NCI-H2107 (cell line): Measurements from ENCODE around the gene KRT15.

Experiments used
- DNase-seq: peaks from one replicate; lab custom pipeline; 2025; lab: John Stamatoyannopoulos, UW

The KRT15 gene

DNA sequence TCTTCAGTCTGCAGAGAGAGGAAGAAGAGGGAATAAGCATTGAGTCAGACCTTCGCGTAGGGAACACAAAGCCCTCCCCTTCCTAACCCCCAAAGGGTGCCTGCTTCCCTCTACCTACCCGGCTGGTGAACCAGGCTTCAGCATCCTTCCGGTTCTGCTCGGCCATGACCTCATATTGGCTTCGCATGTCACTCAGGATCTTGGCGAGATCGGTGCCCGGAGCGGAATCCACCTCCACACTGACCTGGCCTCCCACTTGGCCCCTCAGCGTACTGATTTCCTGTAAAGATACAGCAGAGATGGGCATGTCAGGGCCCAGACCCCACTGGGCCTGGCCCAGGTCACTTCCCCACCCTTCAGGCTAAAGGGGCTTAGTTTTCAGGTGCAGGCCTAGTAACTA is 5.6 kb upstream of the KRT15 start:
- DNase-seq, result no peak

- no peak for DNase-seq
Measured at GRCh38 chr17:41523787-41524186, 5.1 kb upstream of the KRT15 start.

DNA sequence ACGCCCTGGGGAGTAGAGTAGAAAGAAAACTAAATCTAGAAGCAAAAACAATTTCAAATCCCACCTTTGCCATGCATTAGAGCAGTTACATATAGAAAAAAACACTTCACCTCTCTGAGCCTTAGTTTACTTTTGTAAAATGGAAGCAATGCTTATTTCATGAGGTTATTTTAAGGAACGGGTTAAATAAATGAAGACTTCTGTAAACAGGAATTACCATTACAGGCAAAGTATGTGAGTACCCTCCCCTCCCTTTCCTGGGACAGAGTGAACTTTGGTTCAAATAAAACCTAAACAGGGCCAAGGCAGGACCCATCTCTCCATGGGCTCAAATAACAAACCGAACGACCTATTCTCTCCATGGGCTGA is 4.5 kb upstream of the KRT15 start:
- no peak for DNase-seq

DNA sequence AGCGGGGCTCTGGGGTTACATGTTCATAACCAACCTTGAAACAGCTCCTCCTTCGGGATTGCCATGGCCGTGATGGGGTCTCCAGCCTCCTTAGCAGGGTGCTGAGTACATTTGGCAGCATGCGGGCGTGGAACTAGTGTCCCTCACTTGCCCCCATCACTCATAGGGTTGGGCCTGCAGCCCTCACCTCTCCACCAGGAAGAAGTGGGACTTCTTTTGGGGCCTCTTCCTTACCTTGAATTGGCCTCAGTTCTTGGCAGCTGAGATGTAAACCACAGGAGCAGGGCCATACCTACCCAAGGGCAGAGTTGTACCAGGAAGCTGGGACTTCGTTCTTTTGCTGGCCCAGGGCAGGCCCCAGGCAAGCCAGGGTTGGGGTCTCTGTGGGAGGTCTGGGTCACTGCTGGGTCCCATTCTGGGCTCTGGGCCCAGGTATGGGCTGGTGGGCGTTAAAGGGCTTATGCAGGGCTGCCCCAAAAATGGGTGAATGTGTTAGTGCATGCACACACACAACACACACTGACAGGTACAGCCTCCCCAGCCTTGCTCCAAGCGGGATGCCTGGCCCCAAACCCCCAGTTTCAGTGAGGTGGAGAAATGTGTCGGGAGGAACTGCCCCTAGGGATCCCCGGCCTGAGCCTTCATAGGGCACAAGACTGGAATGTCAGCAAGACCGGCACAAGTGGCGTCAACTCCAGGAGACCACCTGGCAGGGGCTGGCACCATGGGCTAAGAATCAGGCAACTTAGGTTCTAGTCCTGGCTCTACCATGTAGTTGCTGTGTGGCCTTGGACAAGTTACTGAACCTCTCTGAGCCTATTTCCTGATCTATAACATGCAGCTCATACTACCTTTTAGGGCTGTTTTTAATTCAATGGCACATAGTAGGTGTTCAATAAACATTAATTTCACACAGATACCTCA is 3.9 kb upstream of the KRT15 start:
- DNase-seq, result no peak

- no peak for DNase-seq
Measured at GRCh38 chr17:41521574-41522261, 3.0 kb upstream of the KRT15 start.

- no peak for DNase-seq
Measured at GRCh38 chr17:41520821-41521521, 2.3 kb upstream of the KRT15 start.

DNA sequence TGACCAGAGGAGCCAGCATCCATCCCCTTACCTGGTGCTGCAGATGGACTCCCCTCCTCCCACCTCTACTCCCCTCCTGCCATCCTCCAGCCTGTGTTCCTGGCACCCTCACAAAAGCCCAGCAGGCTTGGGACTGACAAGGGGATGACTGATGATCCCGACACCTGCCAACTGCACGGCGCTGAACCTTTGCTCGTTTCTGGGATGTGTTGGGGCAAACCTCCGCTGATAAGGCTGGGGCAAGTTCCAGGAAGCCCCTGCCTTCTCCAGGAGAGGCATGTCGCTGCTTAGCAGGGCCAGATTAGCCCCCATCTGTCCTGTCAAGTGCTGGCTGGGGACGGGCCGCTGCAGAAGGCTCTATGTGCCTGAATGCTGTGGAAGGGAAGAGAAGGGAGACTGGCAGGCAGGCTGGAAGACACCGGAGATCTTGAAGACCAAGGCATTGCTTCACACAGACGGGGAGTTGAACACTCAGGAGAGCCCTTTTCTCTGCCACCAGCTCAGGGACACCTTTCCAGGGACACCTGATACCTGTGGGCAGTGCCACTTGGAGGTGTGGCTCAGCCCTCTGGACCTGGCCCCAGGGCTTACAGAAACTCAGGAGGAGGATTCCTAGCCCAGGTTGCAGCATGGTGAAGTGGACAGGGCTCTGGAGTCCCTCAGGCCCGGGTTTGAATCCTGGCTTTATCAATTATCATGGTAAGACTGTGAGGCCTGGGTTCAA is 973 bp upstream of the KRT15 start:
- DNase-seq, result no peak

DNA sequence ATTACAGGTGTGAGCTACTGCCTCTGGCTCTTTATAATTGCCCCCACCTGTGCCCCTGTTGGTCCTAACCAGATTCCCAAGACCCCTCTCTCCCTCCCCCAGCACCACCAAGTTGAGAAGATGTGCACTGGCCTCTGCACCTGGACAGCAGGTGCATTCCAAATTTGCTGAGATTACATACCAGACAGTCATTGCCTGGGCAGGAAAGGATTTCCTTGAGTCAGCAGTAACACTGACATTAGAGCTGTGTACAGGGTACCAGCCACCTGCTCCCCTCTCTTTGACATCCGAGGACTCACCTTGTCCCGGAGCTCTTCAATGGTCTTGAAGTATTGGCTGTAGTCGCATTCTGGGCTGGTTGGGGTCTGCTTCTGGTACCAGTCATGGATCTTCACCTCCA is 659 bp downstream of the KRT15 start:
- no peak for DNase-seq

DNA sequence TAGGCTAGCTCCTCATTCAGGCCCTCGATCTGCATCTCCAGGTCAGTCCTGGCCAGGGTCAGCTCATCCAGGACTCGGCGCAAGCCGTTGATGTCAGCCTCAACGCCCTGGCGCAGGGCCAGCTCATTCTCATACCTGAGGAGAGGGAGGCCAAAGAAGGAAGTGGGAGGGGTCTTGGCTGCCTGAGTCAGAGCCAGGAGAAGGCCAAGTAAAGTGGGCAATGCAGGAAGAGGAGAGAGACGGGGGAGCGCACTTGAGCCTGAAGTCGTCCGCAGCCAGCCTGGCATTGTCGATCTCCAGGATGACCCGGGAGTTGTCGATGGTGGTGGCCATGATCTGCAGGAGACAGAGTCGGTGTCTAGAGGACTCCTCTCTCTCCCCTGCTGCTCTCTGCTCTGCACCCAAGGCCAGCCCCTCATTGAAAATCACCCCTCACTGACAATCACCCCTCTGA is 1.8 kb downstream of the KRT15 start:
- DNase-seq, result no peak

DNA sequence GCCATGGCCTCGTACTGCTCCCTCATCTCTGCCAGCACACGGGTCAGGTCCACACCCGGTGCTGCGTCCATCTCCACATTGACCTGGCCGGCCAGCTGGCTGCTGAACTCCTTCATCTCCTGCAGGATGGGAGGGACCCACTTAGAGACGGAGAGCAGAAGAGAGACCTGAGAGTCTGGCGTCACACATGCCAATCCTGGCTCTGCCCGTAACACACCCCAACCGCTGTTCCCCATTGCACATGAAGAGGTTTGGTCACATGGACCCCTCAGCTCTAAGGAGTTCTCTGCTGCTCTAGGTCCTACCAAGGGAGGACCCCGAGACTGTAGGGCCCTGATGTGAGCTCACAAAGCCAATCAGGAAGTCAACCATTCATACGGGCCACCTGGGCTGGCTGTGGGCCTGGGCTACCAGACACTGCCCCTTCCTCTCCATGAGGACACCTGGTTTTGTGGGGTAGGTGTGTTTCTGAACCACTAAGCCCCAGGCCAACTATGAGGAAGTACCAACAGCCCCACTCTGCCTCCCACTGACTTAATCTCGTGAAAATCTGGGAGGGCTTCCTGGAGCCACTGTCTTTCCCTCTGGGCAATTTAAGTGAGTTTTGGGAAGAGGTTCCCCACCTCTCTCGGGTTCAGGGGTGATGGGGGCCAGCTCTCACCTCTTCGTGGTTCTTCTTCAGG is 2.4 kb downstream of the KRT15 start:
- no peak for DNase-seq

GRCh38 chr17:41513168-41513547 is 5.5 kb downstream of the KRT15 start:
- DNase-seq, result no peak

- DNase-seq, result no peak
Measured at GRCh38 chr17:41512546-41513167, 6.0 kb downstream of the KRT15 start.

DNA sequence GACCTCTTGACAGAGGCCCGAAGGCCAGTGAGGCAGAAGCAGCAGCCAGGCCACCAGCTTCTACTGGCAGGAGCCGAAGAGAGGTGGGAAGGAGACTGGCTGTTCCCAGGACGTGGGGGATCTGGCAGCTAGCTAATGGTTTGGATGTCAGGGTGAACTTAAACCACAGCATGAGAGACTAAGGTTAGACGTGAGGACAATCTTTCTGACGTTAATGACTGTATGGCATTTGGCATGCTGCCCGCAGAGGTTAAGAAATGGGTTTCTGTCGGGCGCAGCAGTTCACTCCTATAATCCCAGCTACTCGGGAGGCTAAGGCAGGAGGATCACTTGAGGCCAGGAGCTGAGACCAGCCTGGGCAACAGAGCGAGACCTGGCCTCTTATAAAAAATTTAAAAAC is 7.0 kb downstream of the KRT15 start:
- DNase-seq, result no peak

- no peak for DNase-seq
Measured at GRCh38 chr17:41511116-41511515, 7.6 kb downstream of the KRT15 start.

- DNase-seq, result no peak
Measured at GRCh38 chr17:41510251-41511065, 8.2 kb downstream of the KRT15 start.

DNA sequence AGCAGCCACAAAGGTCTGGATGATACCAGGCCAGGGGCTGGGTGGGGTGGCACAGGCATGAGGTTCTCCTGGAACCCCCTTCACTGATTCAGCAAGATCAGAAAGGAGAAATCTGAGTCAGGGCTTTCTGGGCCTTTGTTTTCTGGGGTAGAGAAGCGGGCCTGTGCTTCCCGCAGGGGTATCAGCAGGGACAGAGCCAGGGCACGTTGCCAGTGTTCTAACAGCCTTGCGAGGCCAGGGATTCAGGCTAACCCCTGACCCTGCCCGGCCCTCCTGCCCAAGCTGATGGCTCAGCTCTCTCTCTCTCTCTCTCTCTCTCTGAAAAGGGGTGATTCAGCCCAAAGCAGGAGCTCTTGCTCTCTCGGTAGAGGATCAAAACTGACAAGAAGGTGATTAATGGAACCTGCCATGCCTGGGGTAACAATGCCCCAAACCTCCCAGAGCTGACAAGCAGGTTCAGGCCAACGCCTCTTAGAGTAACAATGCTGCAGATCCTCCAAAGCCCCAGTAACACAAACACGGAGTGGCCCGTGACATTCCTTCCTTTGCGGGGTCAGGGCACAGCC is 11.3 kb downstream of the KRT15 start:
- DNase-seq, result no peak

DNA sequence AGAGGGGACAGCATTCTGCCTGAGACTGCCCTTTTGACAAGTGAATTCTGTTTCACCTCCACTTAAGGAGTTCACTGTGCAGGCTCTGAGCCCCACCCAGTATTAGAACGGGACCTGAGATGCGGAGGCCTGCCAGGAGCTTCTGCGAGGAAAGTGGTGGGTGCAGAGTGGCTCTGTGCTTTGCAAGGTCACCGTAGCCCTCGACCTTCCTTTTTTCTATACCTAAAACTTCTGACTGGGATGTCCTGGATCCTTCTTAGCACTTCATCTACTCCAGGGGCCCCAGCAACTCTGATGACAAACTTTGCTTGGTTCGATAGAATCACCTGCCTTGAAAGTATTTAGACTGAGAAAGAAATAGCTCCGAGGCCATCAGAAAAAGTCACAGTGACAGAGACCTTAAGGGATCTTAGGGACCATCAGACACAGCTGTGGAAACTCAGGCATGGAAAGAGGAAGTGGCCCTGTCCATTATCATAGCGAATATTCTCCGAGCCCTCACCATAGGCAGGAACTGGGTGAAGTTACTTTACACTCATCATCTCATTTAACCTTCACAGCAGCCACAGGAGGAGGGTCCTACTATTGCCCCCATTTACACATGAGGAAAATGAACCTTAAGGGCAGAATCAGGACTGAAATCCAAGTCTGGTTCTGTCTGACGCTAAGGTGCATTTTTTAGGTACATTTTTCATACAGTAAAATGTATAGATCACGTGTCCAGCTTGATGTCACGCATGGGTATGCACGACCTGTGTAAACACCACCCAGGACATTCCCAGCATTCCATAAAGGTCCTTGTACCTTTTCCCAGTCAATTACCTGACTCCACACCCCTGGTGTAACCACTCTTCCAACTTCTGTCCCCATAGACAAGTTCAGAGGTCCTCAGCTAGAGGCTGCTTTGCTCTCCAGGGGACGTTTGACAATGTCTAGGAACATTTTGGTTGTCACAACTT is 12.6 kb downstream of the KRT15 start:
- DNase-seq, result no peak

DNA sequence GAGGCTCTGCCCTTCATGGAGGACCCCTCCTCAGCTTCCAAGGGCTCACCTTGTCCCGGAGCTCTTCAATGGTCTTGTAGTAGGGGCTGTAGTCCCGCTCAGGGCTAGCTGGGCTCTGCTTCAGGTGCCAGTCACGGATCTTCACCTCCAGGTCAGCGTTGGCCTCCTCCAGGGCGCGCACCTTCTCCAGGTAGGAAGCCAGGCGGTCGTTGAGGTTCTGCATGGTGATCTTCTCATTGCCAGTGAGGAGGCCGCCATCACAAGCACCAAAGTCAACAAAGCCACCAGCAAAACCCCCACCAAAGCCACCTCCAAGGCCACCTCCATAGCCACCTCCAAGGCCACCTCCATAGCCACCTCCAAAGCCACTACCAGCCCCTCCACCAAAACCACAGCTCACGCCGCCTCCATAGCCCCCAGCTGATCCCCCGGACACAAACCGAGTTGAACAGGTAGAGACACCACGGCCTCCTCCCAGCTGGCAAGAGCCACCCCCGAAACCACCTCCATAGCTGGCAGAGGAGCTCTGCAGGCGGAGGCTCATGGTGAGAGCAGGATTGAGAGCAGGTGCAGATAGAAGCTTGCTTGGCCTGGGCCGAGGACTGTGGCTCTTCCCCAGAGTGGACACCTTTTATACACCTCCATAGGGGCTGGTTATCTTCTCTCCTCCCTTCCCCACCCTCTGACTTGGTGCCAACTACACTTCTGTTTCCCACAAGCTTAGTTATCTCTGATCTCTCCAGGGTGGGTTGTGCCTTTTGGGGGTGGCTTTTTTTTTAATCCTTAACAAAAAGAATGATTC is 13.5 kb downstream of the KRT15 start, which contains the start of gene KRT13:
Gene KRT13, minus strand, starts transcription at position 606 of the 802 bp plus-strand sequence. Its CDS starts 62 bp downstream, at position 544.
- no peak for DNase-seq
